IMR-90 (cell line): ENCODE data around the gene R3HDML. TPM values are rescaled to one million over a fixed set of nuclear protein-coding genes. Genes with fewer than 3 reads are reported as not detected.
A peak's percentile ranks its signal among the peaks of the same experiment; 100 is the strongest.

Source experiments
- ATAC-seq: fragments of 200-7000 bp; cut with Tn5 transposase; 2 replicates; pipeline ENCODE4 v1.9.1; 2020; ENCODE audit warnings: low read depth, mild to moderate bottlenecking, moderate library complexity
- BruUV-seq: library from RNA; stranded (reverse); fragments of 400-500 nt; replicated peaks from 2 replicates; lab custom pipeline; 2021; lab: Mats Ljungman, UMichigan
- CTCF ChIA-PET: fragments of 300-600 bp; formaldehyde crosslinking; extraction: SDS; loops from one replicate; lab custom pipeline; 2021; ENCODE audit warnings: antibody characterized with exemption; lab: Yijun Ruan, JAX
- POLR2A ChIA-PET: fragments of 300-600 bp; sonication (Branson Sonifier 250); formaldehyde crosslinking; loops from one replicate; lab custom pipeline; 2022; ENCODE audit warnings: antibody characterized with exemption; ENCODE audit not compliant: unreplicated experiment; lab: Charles Lee
- DNase-seq: peaks from one replicate; pipeline ENCODE4 v3.0.0; 2013
- H2AFZ ChIP-seq: replicated peaks from 2 replicates; pipeline ENCODE3; 2013; ENCODE audit warnings: low read length, mild to moderate bottlenecking; ENCODE audit not compliant: poor library complexity
- H2AK5ac ChIP-seq: 2 replicates; pipeline ENCODE4 v1.6.1; 2013; ENCODE audit warnings: low read depth, low read length, inconsistent platforms
- H2AK9ac ChIP-seq: replicated peaks from 2 replicates; pipeline ENCODE3; 2013; ENCODE audit warnings: mild to moderate bottlenecking, low read depth, low read length, moderate library complexity; ENCODE audit not compliant: poor library complexity
- H2BK120ac ChIP-seq: 2 replicates; pipeline ENCODE4 v1.6.1; 2013; ENCODE audit warnings: low read depth, low read length, inconsistent platforms
- H2BK15ac ChIP-seq: 3 replicates; pipeline ENCODE4 v1.6.1; 2013; ENCODE audit warnings: low read depth, low read length, inconsistent platforms
- H2BK20ac ChIP-seq: 2 replicates; pipeline ENCODE4 v1.6.1; 2013; ENCODE audit warnings: low read depth, mild to moderate bottlenecking, inconsistent platforms, low read length, moderate library complexity
- H2BK5ac ChIP-seq: 2 replicates; pipeline ENCODE4 v1.6.1; 2013; ENCODE audit warnings: mild to moderate bottlenecking, low read depth, low read length, inconsistent platforms; ENCODE audit not compliant: poor library complexity, severe bottlenecking
- H3K14ac ChIP-seq: replicated peaks from 2 replicates; pipeline ENCODE4 v1.6.1; 2013; ENCODE audit warnings: low read depth, low read length, inconsistent platforms
- H3K18ac ChIP-seq: 2 replicates; pipeline ENCODE4 v1.6.1; 2013; ENCODE audit warnings: low read depth, low read length, control low read depth
- H3K23ac ChIP-seq: 2 replicates; pipeline ENCODE4 v1.6.1; 2013; ENCODE audit warnings: low read depth, low read length, inconsistent platforms
- H3K27ac ChIP-seq: 2 replicates; pipeline ENCODE4 v1.5.1; 2013; ENCODE audit warnings: mild to moderate bottlenecking, control low read depth, low read length; ENCODE audit not compliant: insufficient read depth
- H3K27me3 ChIP-seq: 2 replicates; pipeline ENCODE4 v1.6.1; 2013; ENCODE audit warnings: low read length; ENCODE audit not compliant: control insufficient read depth, insufficient read depth
- H3K36me3 ChIP-seq: 2 replicates; pipeline ENCODE4 v1.6.1; 2013; ENCODE audit warnings: low read length, mixed read lengths; ENCODE audit not compliant: control insufficient read depth, insufficient read depth
- H3K4ac ChIP-seq: 2 replicates; pipeline ENCODE4 v1.6.1; 2013; ENCODE audit warnings: low read depth, low read length, inconsistent platforms
- H3K4me1 ChIP-seq: 2 replicates; pipeline ENCODE4 v1.6.1; 2013; ENCODE audit warnings: low read length, mixed read lengths; ENCODE audit not compliant: control insufficient read depth, insufficient read depth
- H3K4me2 ChIP-seq: 2 replicates; pipeline ENCODE4 v1.6.1; 2013; ENCODE audit warnings: low read depth, mild to moderate bottlenecking, control low read depth, low read length, moderate library complexity
- H3K4me3 ChIP-seq: 2 replicates; pipeline ENCODE4 v1.5.1; 2013; ENCODE audit warnings: low read depth, mild to moderate bottlenecking, control low read depth, low read length, moderate library complexity; ENCODE audit not compliant: insufficient read depth
- H3K56ac ChIP-seq: 2 replicates; pipeline ENCODE4 v1.6.1; 2013; ENCODE audit warnings: low read length, inconsistent platforms; ENCODE audit not compliant: insufficient read depth; ENCODE audit errors: extremely low read depth
- H3K79me1 ChIP-seq, 2 experiments: 2 replicates each; pipeline ENCODE4 v1.6.1; 2013; ENCODE audit warnings: low read length in 2 of 2, inconsistent platforms in 1 of 2, low read depth in 1 of 2
- H3K9ac ChIP-seq: 2 replicates; pipeline ENCODE4 v1.6.1; 2013; ENCODE audit warnings: low read depth, low read length, control low read depth
- H3K9me1 ChIP-seq: 2 replicates; pipeline ENCODE4 v1.6.1; 2013; ENCODE audit warnings: low read length, inconsistent platforms; ENCODE audit not compliant: insufficient read depth
- H3K9me3 ChIP-seq: 2 replicates; pipeline ENCODE4 v1.6.1; 2013; ENCODE audit warnings: low read length; ENCODE audit not compliant: control insufficient read depth, insufficient read depth
- H4K20me1 ChIP-seq: 2 replicates; pipeline ENCODE4 v1.6.1; 2013; ENCODE audit warnings: low read length, inconsistent platforms; ENCODE audit not compliant: insufficient read depth
- H4K5ac ChIP-seq: 2 replicates; pipeline ENCODE4 v1.6.1; 2013; ENCODE audit warnings: mild to moderate bottlenecking, low read depth, low read length, control low read depth
- H4K8ac ChIP-seq, 2 experiments: 2 replicates each; pipeline ENCODE4 v1.6.1; 2013; ENCODE audit warnings: low read depth in 2 of 2, low read length in 2 of 2, control low read depth in 1 of 2, inconsistent platforms in 1 of 2
- H4K91ac ChIP-seq: 2 replicates; pipeline ENCODE4 v1.6.1; 2013; ENCODE audit warnings: low read depth, low read length, inconsistent platforms; ENCODE audit not compliant: insufficient read depth
- MAZ ChIP-seq: IDR thresholded peaks from 2 replicates; pipeline ENCODE4 v1.6.1; 2012; ENCODE audit warnings: low read depth, mild to moderate bottlenecking, low read length, improper control_type of control experiment, moderate library complexity, borderline replicate concordance
- WGBS, 2 experiments: methylation state at CpG; one replicate each; pipeline versions ENCODE4 v1.1.5 to v1.1.7; 2013; ENCODE audit warnings: missing lambda C conversion rate in 2 of 2; ENCODE audit not compliant: insufficient read length in 1 of 2; ENCODE audit errors: extremely low coverage in 2 of 2; 5-methylcytosine and 5-hydroxymethylcytosine counted together
- dilution Hi-C: fragments of 300-500 bp; cut with HindIII; formaldehyde crosslinking; loops from one replicate; pipeline ENCODE4 v1.14.3; 2018; ENCODE audit warnings: low sequenced_read_pairs; ENCODE audit not compliant: unreplicated experiment
- in situ Hi-C: fragments of 300-500 bp; cut with MboI; formaldehyde crosslinking; loops from 3 replicates; pipeline ENCODE4 v1.14.3; 2019; ENCODE audit warnings: low sequenced_read_pairs, inconsistent platforms, mixed read lengths
- intact Hi-C: fragments of 100-400 bp; cut with micrococcal nuclease; formaldehyde crosslinking; loops from 2 replicates; pipeline ENCODE4 v1.10.0; 2022
- microRNA-seq, 2 experiments: library from miRNA; stranded (forward) in 1 of 2; unstranded in 1 of 2; fragments of 10-50 nt in 1 of 2; fragments of <30 nt in 1 of 2; gene quantifications in 1 of 2; microRNA quantifications in 1 of 2; one replicate each; pipeline versions ENCODE3 to v1.1.0; 2013 to 2020; ENCODE audit not compliant: insufficient read depth in 1 of 2, insufficient read length in 1 of 2, unreplicated experiment in 1 of 2
- polyA plus RNA-seq, 3 experiments: library from polyadenylated mRNA; depleted of rRNA; stranded (reverse); fragments of >200 nt; gene quantifications; 2 replicates each; pipeline ENCODE4 v1.2.3, GENCODE V29; 2012; ENCODE audit warnings: low replicate concordance in 1 of 3
- small RNA-seq, 5 experiments: library from RNA; depleted of rRNA; stranded (forward); fragments of <200 nt; gene quantifications; one replicate each; pipeline ENCODE3, GENCODE V24; 2012
- total RNA-seq: library from RNA; depleted of rRNA; stranded (reverse); fragments of >200 nt; gene quantifications from 2 replicates; pipeline ENCODE4 v1.2.3, GENCODE V29; 2012; rRNA removed

R3HDML gene
- total and polyA plus RNA-seq, 2 of the 4 experiments (the other 2 are of a cell fraction): not detected

DNA sequence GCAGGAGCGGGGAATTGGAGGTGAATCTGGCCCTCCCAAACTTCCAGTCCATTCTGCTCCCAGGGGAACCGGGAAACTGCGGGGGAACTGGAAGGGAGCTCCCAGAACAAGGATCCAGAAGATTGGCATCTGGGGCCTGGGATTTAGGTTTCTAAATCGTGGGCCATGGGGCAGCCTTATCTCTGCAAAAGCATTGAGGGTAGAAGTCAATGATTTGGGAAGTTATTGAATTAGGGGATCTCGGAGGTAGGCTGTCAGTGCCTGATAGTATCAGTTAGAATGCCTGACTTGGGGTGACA lies 63.8 kb downstream of the R3HDML start:
- no TSS peak for BruUV-seq
- Histone ChIP-seq H3K23ac (no peak overlapping the region), H3K27ac (no peak overlapping the region), H2BK20ac (no peak overlapping the region), H3K36me3 (no peaks in the 10 kb centered on the region), H2AK9ac (no peak overlapping the region), H3K4me3 (no peak overlapping the region), H3K9me1 (no peaks in the 10 kb centered on the region; the same call in 1 of the 2 replicates), H4K20me1 (no peaks in the 10 kb centered on the region), H3K9me3 (no peaks in the 10 kb centered on the region), H4K8ac (no peak overlapping the region), H3K4ac (no peak overlapping the region), H3K27me3 (peaks cover 30% of the 10 kb centered on the region), H3K4me2 (no peak overlapping the region), H3K18ac (no peak overlapping the region), H3K56ac (no peak overlapping the region), H2BK15ac (no peak overlapping the region), H3K79me1 (no peaks in the 10 kb centered on the region), H3K4me1 (no peaks in the 10 kb centered on the region), H4K91ac (no peak overlapping the region), H4K5ac (no peak overlapping the region), H3K14ac (no peak overlapping the region), H3K9ac (no peak overlapping the region), H2AFZ (peak overlapping the region; percentile 16), H2BK120ac (no peak overlapping the region), H2AK5ac (no peak overlapping the region), H2BK5ac (no peak overlapping the region)
- no peak for TF ChIP-seq MAZ
- intact Hi-C loops: no loop called here
- POLR2A ChIA-PET: no interaction called here
- in situ Hi-C loops: no loop called here
- CTCF ChIA-PET: no interaction called here
- no peak for ATAC-seq
- no peak for DNase-seq
- dilution Hi-C loops: no loop called here
- 100% methylated on average over 1 of the region's 5 CpGs; no CpG with 5 or more reads in 1 of the 2 experiments for WGBS, 2 experiments

Small RNA genes lying within 50 kb of the gene (microRNA-seq; reads per million reads assigned to microRNA genes)
- not detected for gene RF00019 (ENCODE audit: insufficient read depth, insufficient read length)

Small RNA genes lying within 50 kb of the gene (small RNA-seq; reads per million reads assigned to genes)
- 0 reads per million in 5 experiments for gene RF00019

Other genes with a start within 250 kb of the R3HDML start
- 0.54 and 0.83 TPM in 2 replicates for gene JPH2, start 149.9 kb upstream of the R3HDML start, total RNA-seq
- gene JPH2, start 149.9 kb upstream of the R3HDML start, polyA plus RNA-seq (2012; rRNA removed): 0.44 TPM in 2 replicates
- gene OSER1, start 126.3 kb upstream of the R3HDML start, total RNA-seq: 66.9 and 70.6 TPM in 2 replicates
- gene OSER1, start 126.3 kb upstream of the R3HDML start, polyA plus RNA-seq (2012; rRNA removed): 27.7 and 32.6 TPM in 2 replicates
- not detected in 2 replicates for gene GDAP1L1, start 89.7 kb upstream of the R3HDML start, total RNA-seq
- not detected in 2 replicates for gene GDAP1L1, start 89.7 kb upstream of the R3HDML start, polyA plus RNA-seq (2012; rRNA removed)
- 6.5 and 7.2 TPM in 2 replicates for gene FITM2, start 25.8 kb upstream of the R3HDML start, total RNA-seq
- gene FITM2, start 25.8 kb upstream of the R3HDML start, polyA plus RNA-seq (2012; rRNA removed): 3.3 and 3.4 TPM in 2 replicates
- not detected in 2 replicates for gene HNF4A, start 18.7 kb downstream of the R3HDML start, total RNA-seq
- not detected in 2 replicates for gene HNF4A, start 18.7 kb downstream of the R3HDML start, polyA plus RNA-seq (2012; rRNA removed)
- gene TTPAL, start 138.8 kb downstream of the R3HDML start, total RNA-seq: 8.2 and 11.9 TPM in 2 replicates
- 18.1 and 18.8 TPM in 2 replicates for gene TTPAL, start 138.8 kb downstream of the R3HDML start, polyA plus RNA-seq (2012; rRNA removed)
- gene SERINC3, start 185.0 kb downstream of the R3HDML start, total RNA-seq: 88.3 and 101 TPM in 2 replicates
- gene SERINC3, start 185.0 kb downstream of the R3HDML start, polyA plus RNA-seq (2012; rRNA removed): 132 TPM in 2 replicates
- gene PKIG, start 245.5 kb downstream of the R3HDML start, total RNA-seq: 69.4 and 78.3 TPM in 2 replicates
- 89.6 and 91.2 TPM in 2 replicates for gene PKIG, start 245.5 kb downstream of the R3HDML start, polyA plus RNA-seq (2012; rRNA removed)